ENCODE measurements around the gene SARDH.

The SARDH gene

DNA sequence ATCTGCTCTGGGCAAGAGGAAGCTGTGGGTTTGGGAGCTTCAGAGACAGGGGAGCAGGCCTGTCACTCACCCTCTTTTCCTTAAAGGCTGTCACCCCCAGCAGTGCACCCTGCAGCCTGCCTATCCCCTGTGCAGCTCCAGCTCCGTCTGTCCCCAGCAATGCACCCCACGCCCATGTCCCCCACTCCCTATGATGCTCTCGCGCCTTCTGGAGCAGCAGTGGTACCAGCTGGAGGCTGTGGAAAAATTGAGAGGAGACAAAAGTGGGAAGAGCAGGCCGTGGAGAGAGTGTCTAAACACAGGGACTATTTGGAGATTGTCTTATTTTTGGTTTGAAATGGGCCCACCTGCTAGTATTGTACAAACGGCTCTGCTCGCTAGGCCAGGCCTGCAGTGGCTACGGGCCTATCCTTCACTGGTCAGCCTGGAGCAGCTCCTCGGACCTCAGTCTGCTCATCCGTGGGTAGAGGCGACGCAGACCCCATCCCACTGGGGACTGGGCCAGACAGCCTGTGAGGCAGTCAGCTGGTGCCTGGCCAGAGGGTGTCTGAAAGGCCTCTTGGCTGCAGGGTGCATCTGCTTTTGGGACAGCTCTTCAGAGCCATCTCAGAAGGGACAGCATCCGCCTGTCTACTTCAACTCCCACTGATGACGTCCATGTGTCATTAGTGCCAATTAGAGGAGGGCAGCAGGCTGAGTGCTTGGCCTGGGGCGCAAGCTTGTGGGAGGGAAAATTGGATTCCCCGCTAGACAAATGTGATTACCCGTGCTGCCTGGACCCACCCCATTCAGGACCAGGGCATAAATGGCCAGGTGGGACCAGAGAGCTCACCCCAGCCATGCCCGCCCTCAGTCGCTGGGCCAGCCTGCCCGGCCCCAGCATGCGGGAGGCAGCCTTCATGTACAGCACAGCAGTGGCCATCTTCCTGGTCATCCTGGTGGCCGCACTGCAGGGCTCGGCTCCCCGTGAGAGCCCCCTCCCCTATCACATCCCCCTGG, 102.3 kb downstream of the SARDH start, which contains the start of gene DBH:
Gene DBH (plus strand): TSS at position 831 of the 999 bp plus-strand sequence. CDS start 9 bp downstream, at position 840.
- TF ChIP-seq, protein P1, sequence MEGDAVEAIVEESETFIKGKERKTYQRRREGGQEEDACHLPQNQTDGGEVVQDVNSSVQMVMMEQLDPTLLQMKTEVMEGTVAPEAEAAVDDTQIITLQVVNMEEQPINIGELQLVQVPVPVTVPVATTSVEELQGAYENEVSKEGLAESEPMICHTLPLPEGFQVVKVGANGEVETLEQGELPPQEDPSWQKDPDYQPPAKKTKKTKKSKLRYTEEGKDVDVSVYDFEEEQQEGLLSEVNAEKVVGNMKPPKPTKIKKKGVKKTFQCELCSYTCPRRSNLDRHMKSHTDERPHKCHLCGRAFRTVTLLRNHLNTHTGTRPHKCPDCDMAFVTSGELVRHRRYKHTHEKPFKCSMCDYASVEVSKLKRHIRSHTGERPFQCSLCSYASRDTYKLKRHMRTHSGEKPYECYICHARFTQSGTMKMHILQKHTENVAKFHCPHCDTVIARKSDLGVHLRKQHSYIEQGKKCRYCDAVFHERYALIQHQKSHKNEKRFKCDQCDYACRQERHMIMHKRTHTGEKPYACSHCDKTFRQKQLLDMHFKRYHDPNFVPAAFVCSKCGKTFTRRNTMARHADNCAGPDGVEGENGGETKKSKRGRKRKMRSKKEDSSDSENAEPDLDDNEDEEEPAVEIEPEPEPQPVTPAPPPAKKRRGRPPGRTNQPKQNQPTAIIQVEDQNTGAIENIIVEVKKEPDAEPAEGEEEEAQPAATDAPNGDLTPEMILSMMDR (IDR thresholded peaks at IDR 0.05; ENCODE audit: low read length, missing control alignments), result no peak
- no peak within 1 kb of the TSS for H3K4me3 ChIP-seq (replicated peaks; ENCODE audit: low read depth, low read length)
- DNase-seq (ENCODE audit: low read depth), result no peak

DNA sequence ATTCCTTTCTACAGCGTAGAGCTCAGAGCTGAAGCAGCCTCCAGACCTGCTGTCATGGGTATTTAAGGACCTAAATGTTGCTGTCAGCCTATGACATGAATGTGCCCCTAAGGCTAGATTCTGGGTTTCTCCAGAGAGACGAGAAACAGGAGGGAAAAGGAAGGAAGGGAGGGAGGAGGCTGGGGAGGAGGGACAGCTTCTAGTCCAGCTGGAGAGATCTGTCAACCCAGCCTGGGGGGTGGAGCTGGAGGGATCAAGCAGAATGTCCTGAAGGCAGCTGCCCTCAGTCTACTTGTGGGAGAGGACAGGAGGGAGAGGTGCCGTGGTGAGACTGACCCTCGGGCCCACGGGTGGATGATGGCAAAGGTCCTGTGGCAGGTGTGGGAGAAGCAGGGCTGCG, 103.1 kb downstream of the SARDH start:
- no peak overlapping the region for H3K4me3 ChIP-seq (replicated peaks; ENCODE audit: low read depth, low read length)
- TF ChIP-seq, protein P1 (IDR thresholded peaks at IDR 0.05; ENCODE audit: low read length, missing control alignments), result no peak
- DNase-seq (ENCODE audit: low read depth), result no peak

DNA sequence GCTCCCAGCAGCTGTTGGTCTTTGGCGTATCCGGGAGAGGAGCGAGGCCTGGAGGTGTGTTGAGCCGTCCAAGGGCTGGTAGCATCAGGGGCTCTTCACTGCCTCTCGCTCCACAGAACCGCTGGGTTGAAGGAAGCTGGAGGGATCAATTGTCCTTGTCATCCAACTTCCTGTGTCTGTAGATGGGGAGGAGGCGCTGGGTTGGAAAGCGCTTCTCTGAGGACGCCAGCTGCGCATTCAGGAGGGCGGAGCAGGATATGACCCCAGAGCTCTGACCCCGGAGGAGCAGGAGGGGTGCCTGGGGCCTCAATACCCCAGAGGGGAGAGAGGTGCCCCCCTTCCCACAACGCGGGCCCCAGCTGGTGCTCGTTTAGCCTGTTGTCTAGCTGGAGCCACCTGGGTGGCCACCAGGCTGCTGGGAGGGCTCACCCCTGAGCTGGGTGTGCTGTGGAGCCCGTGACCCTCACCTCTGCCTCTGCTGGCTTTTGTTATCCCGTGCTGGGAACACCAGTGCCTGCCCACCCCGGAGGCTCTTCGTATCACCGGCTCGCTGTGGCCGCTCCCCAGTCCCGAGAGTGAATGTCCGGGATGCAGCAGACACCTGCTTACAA, 104.0 kb downstream of the SARDH start:
- DNase-seq (ENCODE audit: low read depth), result no peak
- no peak overlapping the region for H3K4me3 ChIP-seq (replicated peaks; ENCODE audit: low read depth, low read length)
- TF ChIP-seq, protein P1 (IDR thresholded peaks at IDR 0.05; ENCODE audit: low read length, missing control alignments), result no peak

DNA sequence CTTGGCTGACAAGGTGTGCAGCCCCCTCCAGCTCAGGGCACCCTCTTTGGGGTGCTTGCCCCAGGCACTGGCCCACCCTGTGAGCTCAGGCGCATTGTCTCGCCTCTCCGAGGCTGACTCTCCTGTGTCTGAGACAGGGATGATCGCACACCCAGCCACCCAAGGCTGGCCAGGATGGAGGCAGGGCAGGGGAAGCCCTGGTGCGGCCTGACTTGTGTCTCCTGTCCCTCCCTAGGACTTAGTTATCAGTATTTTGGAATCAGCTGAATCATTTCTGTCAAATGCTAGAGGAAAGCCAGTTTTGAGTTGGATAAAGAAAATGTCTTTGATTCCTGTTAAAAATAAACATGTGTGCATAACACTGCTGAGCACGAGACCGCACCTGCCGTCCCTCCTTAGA, 104.5 kb downstream of the SARDH start:
- DNase-seq (ENCODE audit: low read depth), result no peak
- H3K4me3 ChIP-seq (replicated peaks; ENCODE audit: low read depth, low read length), result no peak overlapping the region
- TF ChIP-seq, protein P1 (IDR thresholded peaks at IDR 0.05; ENCODE audit: low read length, missing control alignments), result no peak

DNA sequence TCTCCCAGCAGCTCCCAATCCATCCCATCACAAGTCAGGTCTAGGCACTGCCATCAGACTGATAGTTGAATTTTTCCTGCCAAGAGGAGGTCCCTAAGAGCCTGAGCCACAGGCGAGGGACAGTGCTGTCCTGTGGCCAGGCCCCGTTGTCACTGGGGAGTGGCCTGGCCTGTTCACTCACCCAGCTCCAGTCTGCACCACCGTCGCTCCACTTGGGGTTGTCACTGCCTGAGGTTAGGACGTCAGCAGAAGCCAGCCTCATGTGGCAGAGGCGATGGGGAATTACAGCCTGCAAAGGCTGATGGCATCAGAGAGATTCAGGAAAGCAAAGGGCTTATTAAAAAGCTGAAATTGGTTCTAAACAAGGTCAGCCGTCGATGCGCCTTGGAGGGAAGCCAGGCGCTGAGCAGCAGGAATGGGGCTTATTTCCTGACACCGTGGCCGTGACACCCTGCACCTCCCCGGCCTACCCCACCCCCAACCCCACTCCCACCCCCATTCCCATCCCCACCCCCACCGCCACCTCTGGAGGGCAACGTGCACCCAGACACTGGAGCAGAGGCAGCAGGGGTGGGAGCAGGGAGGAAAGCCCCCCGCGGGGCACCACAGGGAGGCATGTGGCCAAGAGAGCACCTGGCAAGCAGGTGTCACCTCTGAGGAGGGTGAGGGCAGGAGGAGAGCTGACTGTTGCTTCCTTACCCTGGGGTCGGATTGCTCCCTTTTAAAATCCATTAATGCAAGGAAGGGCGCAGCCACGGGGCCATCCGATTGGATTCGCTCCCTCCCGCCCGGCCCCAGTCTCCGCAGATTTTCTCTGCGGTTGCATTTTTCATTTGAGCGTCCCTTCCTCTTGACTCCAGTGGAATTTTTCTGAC, 105.1 kb downstream of the SARDH start:
- TF ChIP-seq, protein P1 (IDR thresholded peaks at IDR 0.05; ENCODE audit: low read length, missing control alignments), result no peak

DNA sequence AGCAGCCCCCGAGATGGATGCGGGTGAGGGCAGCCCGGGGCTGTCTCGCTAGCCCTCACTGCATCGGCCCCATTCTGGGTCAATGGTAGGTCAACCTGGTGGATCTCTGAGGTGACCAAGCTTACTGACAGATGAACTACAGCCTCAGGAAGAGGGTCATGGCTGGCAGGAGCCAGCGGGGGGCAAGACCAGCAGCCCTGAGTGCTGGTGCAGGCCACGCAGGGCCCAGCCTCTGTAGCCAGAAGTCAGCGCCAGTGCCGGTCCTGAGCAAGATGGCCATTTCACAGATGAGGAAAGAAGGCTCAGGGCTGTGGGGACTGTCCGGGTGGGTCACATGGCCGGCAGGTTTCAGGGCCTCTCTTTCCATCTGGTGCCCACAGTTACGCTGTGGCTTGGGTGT, 107.0 kb downstream of the SARDH start:
- TF ChIP-seq, protein P1 (IDR thresholded peaks at IDR 0.05; ENCODE audit: low read length, missing control alignments), result no peak

More for the DNA sequence above, 105.1 kb downstream of the SARDH start:
- H3K4me3 ChIP-seq (replicated peaks; ENCODE audit: low read depth, low read length), result no peak overlapping the region
- DNase-seq (ENCODE audit: low read depth), result no peak

More for the DNA sequence above, 107.0 kb downstream of the SARDH start:
- no peak overlapping the region for H3K4me3 ChIP-seq (replicated peaks; ENCODE audit: low read depth, low read length)
- no peak for DNase-seq (ENCODE audit: low read depth)

Data from fibroblast of pulmonary artery (primary cell).